H1 (cell line): ENCODE results near the gene C6orf52. TPM values are rescaled to one million over a fixed set of nuclear protein-coding genes. Genes with fewer than 3 reads are reported as not detected.

Source experiments
- CTCF ChIA-PET: fragments of 300-600 bp; sonication (Branson Sonifier 250); formaldehyde crosslinking; loops from one replicate; lab custom pipeline; 2021; ENCODE audit not compliant: partially characterized antibody; lab: Charles Lee
- POLR2A ChIA-PET: fragments of 300-600 bp; sonication (Branson Sonifier 250); formaldehyde crosslinking; loops from one replicate; lab custom pipeline; 2021; ENCODE audit warnings: inconsistent platforms; ENCODE audit not compliant: partially characterized antibody; lab: Charles Lee
- DNase-seq, 2 experiments: peaks; one replicate each; pipeline versions ENCODE4 v3.0.0 to v3.0.0-alpha.2; 2010 to 2022; ENCODE audit warnings: low spot score in 2 of 2, low read depth in 1 of 2, mixed read lengths in 1 of 2
- FAIRE-seq: peaks from 2 replicates; lab custom pipeline; 2011; peaks lifted over from hg19 to GRCh38; lab: Jason Lieb, UNC
- H2AFZ ChIP-seq: 2 replicates; pipeline ENCODE4 v1.8.1; 2012; ENCODE audit warnings: low read length, inconsistent platforms
- H2AK5ac ChIP-seq: 2 replicates; pipeline ENCODE4 v1.6.1; 2013; ENCODE audit warnings: low read depth, low read length
- H2BK120ac ChIP-seq: replicated peaks from 2 replicates; pipeline ENCODE3; 2013; ENCODE audit warnings: low read depth, low read length, inconsistent platforms
- H2BK12ac ChIP-seq: 2 replicates; pipeline ENCODE4 v1.6.1; 2013; ENCODE audit warnings: low read depth, low read length
- H2BK15ac ChIP-seq: 2 replicates; pipeline ENCODE4 v1.6.1; 2013; ENCODE audit warnings: low read length
- H2BK20ac ChIP-seq: 2 replicates; pipeline ENCODE4 v1.6.1; 2013; ENCODE audit warnings: low read length
- H2BK5ac ChIP-seq: 2 replicates; pipeline ENCODE4 v1.6.1; 2013; ENCODE audit warnings: low read depth, low read length
- H3K14ac ChIP-seq: 2 replicates; pipeline ENCODE4 v1.6.1; 2013; ENCODE audit warnings: inconsistent platforms; ENCODE audit not compliant: insufficient read length
- H3K18ac ChIP-seq: 2 replicates; pipeline ENCODE4 v1.6.1; 2013; ENCODE audit warnings: low read length; ENCODE audit errors: extremely low read depth
- H3K23ac ChIP-seq: 2 replicates; pipeline ENCODE4 v1.6.1; 2013; ENCODE audit warnings: inconsistent platforms; ENCODE audit not compliant: insufficient read length
- H3K23me2 ChIP-seq: 2 replicates; pipeline ENCODE4 v1.6.1; 2013; ENCODE audit warnings: low read depth, low read length
- H3K27ac ChIP-seq: 2 replicates; pipeline ENCODE4 v1.6.1; 2011; ENCODE audit warnings: low read depth, low read length, inconsistent platforms
- H3K27me3 ChIP-seq, 4 experiments: replicated peaks in 1 of 4; 1 replicate in 1 of 4; 2 replicates in 3 of 4; pipeline versions ENCODE4 v1.6.1 to v1.8.1; 2011 to 2013; ENCODE audit warnings: low read length in 3 of 4, mild to moderate bottlenecking in 3 of 4, inconsistent platforms in 2 of 4, mixed read lengths in 2 of 4, moderate library complexity in 1 of 4; ENCODE audit not compliant: control insufficient read depth in 3 of 4, insufficient read depth in 3 of 4; ENCODE audit errors: extremely low read depth in 1 of 4
- H3K36me3 ChIP-seq, 4 experiments: 2 replicates each; pipeline versions ENCODE4 v1.6.1 to v1.8.1; 2011 to 2013; ENCODE audit warnings: mild to moderate bottlenecking in 4 of 4, low read length in 3 of 4, moderate library complexity in 2 of 4, control low read depth in 1 of 4, inconsistent platforms in 1 of 4; ENCODE audit not compliant: insufficient read depth in 4 of 4, control insufficient read depth in 2 of 4
- H3K4ac ChIP-seq: replicated peaks from 2 replicates; pipeline ENCODE3; 2013; ENCODE audit warnings: low read length, low read depth, mixed read lengths, inconsistent platforms; ENCODE audit not compliant: insufficient read length
- H3K4me1 ChIP-seq, 4 experiments: replicated peaks in 1 of 4; 1 replicate in 1 of 4; 2 replicates in 3 of 4; pipeline versions ENCODE4 v1.6.1 to v1.8.1; 2011 to 2013; ENCODE audit warnings: low read length in 3 of 4, inconsistent platforms in 2 of 4, mixed read lengths in 1 of 4; ENCODE audit not compliant: insufficient read depth in 4 of 4, control insufficient read depth in 3 of 4
- H3K4me2 ChIP-seq, 2 experiments: 2 replicates each; pipeline versions ENCODE4 v1.6.1 to v1.8.1; 2011 to 2013; ENCODE audit warnings: low read depth in 2 of 2, low read length in 2 of 2, control low read depth in 1 of 2, inconsistent platforms in 1 of 2, mild to moderate bottlenecking in 1 of 2; ENCODE audit not compliant: insufficient read depth in 1 of 2
- H3K4me3 ChIP-seq, 4 experiments: fragments of 200-600, 300-600 bp in 1 of 4; sonication (generic), shearing (Covaris generic), sonication (Bioruptor Twin) in 1 of 4; 2 replicates each; pipeline versions ENCODE4 v1.5.1 to v1.8.1; 2011 to 2016; ENCODE audit warnings: low read length in 4 of 4, low read depth in 3 of 4, control low read depth in 2 of 4, inconsistent platforms in 2 of 4, mild to moderate bottlenecking in 2 of 4, mixed read lengths in 1 of 4, moderate library complexity in 1 of 4; ENCODE audit not compliant: insufficient read depth in 2 of 4; ENCODE audit errors: extremely low read depth in 1 of 4
- H3K56ac ChIP-seq: replicated peaks from 2 replicates; pipeline ENCODE3; 2013; ENCODE audit warnings: low read depth, mild to moderate bottlenecking, mixed read lengths, low read length, inconsistent platforms; ENCODE audit not compliant: insufficient read length
- H3K79me1 ChIP-seq: 2 replicates; pipeline ENCODE4 v1.6.1; 2013; ENCODE audit warnings: low read depth, low read length, control low read depth
- H3K79me2 ChIP-seq, 2 experiments: 2 replicates each; pipeline versions ENCODE4 v1.6.1 to v1.8.1; 2012 to 2013; ENCODE audit warnings: low read length in 2 of 2, mild to moderate bottlenecking in 2 of 2, inconsistent platforms in 1 of 2; ENCODE audit not compliant: insufficient read depth in 2 of 2, control insufficient read depth in 1 of 2
- H3K9ac ChIP-seq, 4 experiments: replicated peaks in 1 of 4; 1 replicate in 1 of 4; 2 replicates in 3 of 4; pipeline versions ENCODE4 v1.6.1 to v1.8.1; 2011 to 2013; ENCODE audit warnings: low read depth in 3 of 4, low read length in 3 of 4, control low read depth in 2 of 4, mild to moderate bottlenecking in 2 of 4, moderate library complexity in 2 of 4, inconsistent platforms in 1 of 4; ENCODE audit errors: extremely low read depth in 1 of 4
- H3K9me3 ChIP-seq, 2 experiments: 2 replicates each; pipeline versions ENCODE4 v1.6.1 to v1.8.1; 2012 to 2013; ENCODE audit warnings: mild to moderate bottlenecking in 2 of 2, moderate library complexity in 2 of 2, control low read depth in 1 of 2, inconsistent platforms in 1 of 2, low read depth in 1 of 2, low read length in 1 of 2, mixed read lengths in 1 of 2; ENCODE audit not compliant: insufficient read depth in 2 of 2
- H4K20me1 ChIP-seq, 2 experiments: replicated peaks in 1 of 2; 2 replicates each; pipeline versions ENCODE3 to v1.8.1; 2011 to 2013; ENCODE audit warnings: inconsistent platforms in 2 of 2, low read length in 2 of 2, mild to moderate bottlenecking in 1 of 2; ENCODE audit not compliant: insufficient read depth in 2 of 2, control insufficient read depth in 1 of 2
- H4K5ac ChIP-seq: 2 replicates; pipeline ENCODE4 v1.6.1; 2013; ENCODE audit warnings: low read length, low read depth, mixed read lengths, inconsistent platforms; ENCODE audit not compliant: insufficient read length
- H4K8ac ChIP-seq: 2 replicates; pipeline ENCODE4 v1.8.0; 2013; ENCODE audit warnings: mild to moderate bottlenecking, moderate library complexity, low read length, inconsistent platforms; ENCODE audit not compliant: insufficient read depth; ENCODE audit errors: extremely low read depth
- H4K91ac ChIP-seq: replicated peaks from 2 replicates; pipeline ENCODE3; 2013; ENCODE audit warnings: low read length, mixed read lengths, inconsistent platforms; ENCODE audit not compliant: insufficient read length
- CHD1 ChIP-seq: IDR thresholded peaks from 2 replicates; pipeline ENCODE4 v1.6.1; 2012; ENCODE audit warnings: low read depth, low read length, improper control_type of control experiment
- EGR1 ChIP-seq: IDR thresholded peaks from 2 replicates; pipeline ENCODE4 v1.6.1; 2011; ENCODE audit warnings: low read depth, low read length, borderline replicate concordance
- POLR2A ChIP-seq, 2 experiments: IDR thresholded peaks; 1 replicate in 1 of 2; 2 replicates in 1 of 2; pipeline ENCODE4 v1.6.1; 2011; ENCODE audit warnings: low read depth in 2 of 2, low read length in 2 of 2, mild to moderate bottlenecking in 2 of 2; ENCODE audit errors: control extremely low read depth in 1 of 2
- SIN3A ChIP-seq, 2 experiments: IDR thresholded peaks in 1 of 2; conservative IDR thresholded peaks in 1 of 2; 2 replicates each; pipeline ENCODE4 v1.6.1; 2011 to 2012; ENCODE audit warnings: low read length in 2 of 2, improper control_type of control experiment in 1 of 2, low read depth in 1 of 2, mild to moderate bottlenecking in 1 of 2
- WGBS, 2 experiments: shearing (Covaris generic) in 1 of 2; methylation state at CpG; one replicate each; pipeline versions ENCODE4 v1.1.6 to v1.1.7; 2013 to 2015; ENCODE audit warnings: low lambda C conversion rate in 2 of 2, mixed read lengths in 2 of 2, inconsistent platforms in 1 of 2, low coverage in 1 of 2, missing lambda C conversion rate in 1 of 2; ENCODE audit not compliant: insufficient replicate concordance in 2 of 2, insufficient coverage in 1 of 2, insufficient read length in 1 of 2; ENCODE audit errors: extremely low coverage in 1 of 2, missing lambda C conversion rate in 1 of 2; 5-methylcytosine and 5-hydroxymethylcytosine counted together
- polyA plus RNA-seq, 7 experiments: library from polyadenylated mRNA; depleted of rRNA in 3 of 7; stranded (reverse) in 5 of 7; unstranded in 2 of 7; fragments of >200 nt in 5 of 7; fragments of 200-250 nt in 2 of 7; gene quantifications; 1 replicate in 5 of 7; 2 replicates in 1 of 7; 4 replicates in 1 of 7; pipeline versions ENCODE4 v1.2.1 to v1.2.3, GENCODE V29; 2011 to 2013; ENCODE audit warnings: missing spikeins in 2 of 7, mixed read lengths in 2 of 7
- total RNA-seq: library from RNA; stranded (reverse); fragmentation: NEBNext Ultra II Directional; extraction: Animal tissue kit (Norgen Biotek cat#: 25700); gene quantifications from 2 replicates; pipeline ENCODE4 v1.2.1, GENCODE V29; 2021

Gene C6orf52
- total and polyA plus RNA-seq, 2 of the 8 experiments (the other 6 are each of a cell fraction or from before 2014, with no cell fraction given): 1.5 to 3.1 TPM

DNA sequence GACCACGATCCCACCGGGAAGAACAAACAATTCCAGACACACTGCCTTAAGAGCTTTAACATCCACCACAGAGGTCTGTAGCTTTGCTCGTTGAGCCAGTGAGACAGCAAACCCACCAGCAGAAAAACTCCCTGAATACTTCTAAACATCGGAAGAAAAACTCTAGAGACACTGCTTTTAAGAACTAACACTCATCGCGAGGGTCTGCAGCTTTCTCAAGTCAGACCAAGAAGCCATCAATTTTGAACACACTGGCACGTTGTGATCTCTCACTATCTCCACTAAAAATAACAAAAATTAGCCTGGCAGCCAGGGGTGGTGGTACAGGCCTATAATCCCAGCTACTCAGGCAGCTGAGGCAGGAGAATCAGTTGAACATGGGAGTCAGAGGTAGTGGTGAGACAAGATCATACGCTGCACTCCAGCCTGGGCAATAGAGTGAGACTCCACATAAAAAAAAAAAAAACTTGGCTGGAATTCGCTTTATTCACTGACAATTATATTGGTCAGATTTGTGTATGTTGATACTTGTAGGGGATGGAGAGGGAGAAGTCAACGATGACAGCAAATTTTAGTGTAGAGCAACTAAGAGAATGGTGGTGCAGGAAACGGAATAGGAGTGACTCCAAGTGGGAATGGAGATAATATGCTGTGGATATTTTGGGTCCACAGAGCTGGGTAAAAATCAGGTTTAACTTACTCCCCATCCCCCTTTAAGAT lies 27.6 kb upstream of the C6orf52 start:
- Histone ChIP-seq H2BK12ac (0 out of 2 replicates have a peak overlapping the region, but pooled peaks have one; percentile 31), H3K23me2 (peaks cover 4% of the 10 kb centered on the region; the same call in 1 of the 2 replicates), H3K27me3 (no peaks in the 10 kb centered on the region)
- POLR2A ChIA-PET: interaction anchor here (0.8 to 6.9 kb wide), 17 partner anchors 8 to 139 kb away, joined by 3 to 39 read pairs (median 4); partner anchors contain the start of genes C6orf52, PAK1IP1 and TMEM14B
- TF ChIP-seq POLR2A (IDR thresholded peaks at IDR 0.05; ENCODE audit: control extremely low read depth in 1 of 2, low read depth in 2 of 2, low read length in 2 of 2): peak in 1 of 2 experiments; percentile 15; a peak in 1 of 3 replicates
- TF ChIP-seq SIN3A (conservative IDR thresholded peaks at IDR 0.05 in 1 of 2, IDR thresholded peaks at IDR 0.05 in 1 of 2; ENCODE audit: low read depth in 1 of 2, low read length in 2 of 2): no peak
- no peak for TF ChIP-seq CHD1
- TF ChIP-seq EGR1: no peak
- TF ChIP-seq, all 59 proteins: peak for 1
- Histone ChIP-seq H4K91ac (peak overlapping the region; percentile 61), H4K5ac (peak overlapping the region; percentile 18), H4K8ac (peak overlapping the region; percentile 29; the same call in 1 of the 2 replicates), H3K4me3 (peak overlapping the region; percentile 80 to 91 (median 88); a peak in 5 of 8 replicates), H3K79me2 (peaks cover 8 to 18% of the 10 kb centered on the region in 2 experiments; a peak in 3 of 4 replicates), H4K20me1 (no peaks in the 10 kb centered on the region), H3K4ac (peak overlapping the region; percentile 49), H2AFZ (peak overlapping the region; percentile 47), H3K9me3 (peaks cover 0 to 9% of the 10 kb centered on the region in 2 experiments; a peak in 3 of 4 replicates), H2BK20ac (0 out of 2 replicates have a peak overlapping the region, but pooled peaks have one; percentile 66), H3K23ac (no peak overlapping the region), H3K79me1 (peaks cover 8% of the 10 kb centered on the region; the same call in 1 of the 2 replicates), H3K36me3 (peaks cover 3 to 17% (median 9%) of the 10 kb centered on the region in 4 experiments; a peak in 5 of 8 replicates), H3K14ac (no peak overlapping the region), H3K4me1 (peaks cover 0 to 12% (median 4%) of the 10 kb centered on the region in 4 experiments; a peak in 3 of 7 replicates), H3K27ac (peak overlapping the region; percentile 65; the same call in 1 of the 2 replicates), H2BK120ac (no peak overlapping the region), H2BK5ac (peak overlapping the region; percentile 77; the same call in 1 of the 2 replicates), H3K9ac (peak overlapping the region in 2 of 4 experiments; percentile 31 to 46; a peak in 2 of 7 replicates), H3K18ac (no peak overlapping the region), H3K4me2 (peak overlapping the region; percentile 79 to 95), H3K56ac (no peak overlapping the region), H2AK5ac (peak overlapping the region; percentile 69; the same call in 1 of the 2 replicates), H2BK15ac (peak overlapping the region; percentile 99; the same call in 1 of the 2 replicates)
- WGBS, 2 experiments: 89% methylated on average over 11 of the region's 11 CpGs; no CpG with 5 or more reads in 1 of the 2 experiments
- CTCF ChIA-PET: interaction anchor here (0.6 to 2.3 kb wide), 12 partner anchors 11 to 1709 kb away, joined by 3 to 8 read pairs (median 4); partner anchors contain the start of genes C6orf52, PAK1IP1 and TMEM14B
- FAIRE-seq (no peak), DNase-seq (no peak)
